NCI-H2081 (cell line): ENCODE measurements around the gene MKI67.
A peak's percentile ranks its signal among the peaks of the same experiment; 100 is the strongest.
"Not testable (repeated sequence)": the region's sequence is repeated elsewhere in the genome, so short reads cannot be mapped to it uniquely, and the experiment has no call there.

ENCODE experiments used
- DNase-seq, 2 experiments: peaks; one replicate each; lab custom pipeline; 2025; lab: John Stamatoyannopoulos, UW

Gene MKI67, protein sequence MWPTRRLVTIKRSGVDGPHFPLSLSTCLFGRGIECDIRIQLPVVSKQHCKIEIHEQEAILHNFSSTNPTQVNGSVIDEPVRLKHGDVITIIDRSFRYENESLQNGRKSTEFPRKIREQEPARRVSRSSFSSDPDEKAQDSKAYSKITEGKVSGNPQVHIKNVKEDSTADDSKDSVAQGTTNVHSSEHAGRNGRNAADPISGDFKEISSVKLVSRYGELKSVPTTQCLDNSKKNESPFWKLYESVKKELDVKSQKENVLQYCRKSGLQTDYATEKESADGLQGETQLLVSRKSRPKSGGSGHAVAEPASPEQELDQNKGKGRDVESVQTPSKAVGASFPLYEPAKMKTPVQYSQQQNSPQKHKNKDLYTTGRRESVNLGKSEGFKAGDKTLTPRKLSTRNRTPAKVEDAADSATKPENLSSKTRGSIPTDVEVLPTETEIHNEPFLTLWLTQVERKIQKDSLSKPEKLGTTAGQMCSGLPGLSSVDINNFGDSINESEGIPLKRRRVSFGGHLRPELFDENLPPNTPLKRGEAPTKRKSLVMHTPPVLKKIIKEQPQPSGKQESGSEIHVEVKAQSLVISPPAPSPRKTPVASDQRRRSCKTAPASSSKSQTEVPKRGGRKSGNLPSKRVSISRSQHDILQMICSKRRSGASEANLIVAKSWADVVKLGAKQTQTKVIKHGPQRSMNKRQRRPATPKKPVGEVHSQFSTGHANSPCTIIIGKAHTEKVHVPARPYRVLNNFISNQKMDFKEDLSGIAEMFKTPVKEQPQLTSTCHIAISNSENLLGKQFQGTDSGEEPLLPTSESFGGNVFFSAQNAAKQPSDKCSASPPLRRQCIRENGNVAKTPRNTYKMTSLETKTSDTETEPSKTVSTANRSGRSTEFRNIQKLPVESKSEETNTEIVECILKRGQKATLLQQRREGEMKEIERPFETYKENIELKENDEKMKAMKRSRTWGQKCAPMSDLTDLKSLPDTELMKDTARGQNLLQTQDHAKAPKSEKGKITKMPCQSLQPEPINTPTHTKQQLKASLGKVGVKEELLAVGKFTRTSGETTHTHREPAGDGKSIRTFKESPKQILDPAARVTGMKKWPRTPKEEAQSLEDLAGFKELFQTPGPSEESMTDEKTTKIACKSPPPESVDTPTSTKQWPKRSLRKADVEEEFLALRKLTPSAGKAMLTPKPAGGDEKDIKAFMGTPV (N-terminal part only)

GRCh38 chr10:128125944-128126764, at the start of gene MKI67:
TSS of gene MKI67 (minus strand) at chr10:128126423. CDS start at chr10:128125667, 756 bp downstream.
- peak; percentile 84 to 87 for DNase-seq

GRCh38 chr10:128174581-128175559, 48.6 kb upstream of the MKI67 start:
- no peak for DNase-seq

DNA sequence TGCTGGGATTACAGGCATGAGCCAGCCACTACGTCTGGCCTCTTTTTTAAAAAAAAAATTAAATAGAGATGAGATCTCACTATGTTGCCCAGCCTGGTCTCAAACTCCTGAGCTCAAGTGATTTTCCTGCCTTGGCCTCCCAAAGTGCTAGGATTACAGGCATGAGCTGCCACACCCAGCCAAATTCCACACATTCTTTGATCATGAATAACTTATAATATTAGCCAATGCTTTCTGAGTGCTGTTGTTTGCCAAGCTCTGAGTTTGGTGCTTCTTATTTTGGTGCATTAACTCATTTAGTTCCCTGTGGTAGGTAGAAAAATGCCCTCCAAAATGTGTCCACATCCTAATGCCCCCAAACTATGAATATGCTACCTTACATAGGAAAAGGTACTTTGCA, 47.2 kb upstream of the MKI67 start:
- no peak for DNase-seq

DNA sequence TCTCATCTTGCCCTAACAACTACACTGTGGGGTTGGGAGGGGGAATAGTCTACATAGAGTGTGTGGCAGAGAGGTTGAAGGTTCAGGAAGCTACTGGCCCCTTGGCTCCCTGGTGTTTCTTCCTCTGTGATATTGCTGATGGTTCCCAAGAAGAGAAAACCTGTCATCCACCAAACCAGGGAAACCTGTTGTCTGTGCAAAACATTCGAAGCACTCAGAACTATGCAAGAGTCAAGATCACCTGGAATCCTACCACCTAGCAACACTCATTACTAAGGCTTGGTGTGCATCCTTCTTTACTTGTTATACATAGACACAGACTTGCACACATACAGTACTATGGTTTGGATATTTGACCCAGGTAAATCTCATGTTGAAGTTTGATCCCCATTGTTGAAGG, 46.5 kb upstream of the MKI67 start:
- DNase-seq = no peak

DNA sequence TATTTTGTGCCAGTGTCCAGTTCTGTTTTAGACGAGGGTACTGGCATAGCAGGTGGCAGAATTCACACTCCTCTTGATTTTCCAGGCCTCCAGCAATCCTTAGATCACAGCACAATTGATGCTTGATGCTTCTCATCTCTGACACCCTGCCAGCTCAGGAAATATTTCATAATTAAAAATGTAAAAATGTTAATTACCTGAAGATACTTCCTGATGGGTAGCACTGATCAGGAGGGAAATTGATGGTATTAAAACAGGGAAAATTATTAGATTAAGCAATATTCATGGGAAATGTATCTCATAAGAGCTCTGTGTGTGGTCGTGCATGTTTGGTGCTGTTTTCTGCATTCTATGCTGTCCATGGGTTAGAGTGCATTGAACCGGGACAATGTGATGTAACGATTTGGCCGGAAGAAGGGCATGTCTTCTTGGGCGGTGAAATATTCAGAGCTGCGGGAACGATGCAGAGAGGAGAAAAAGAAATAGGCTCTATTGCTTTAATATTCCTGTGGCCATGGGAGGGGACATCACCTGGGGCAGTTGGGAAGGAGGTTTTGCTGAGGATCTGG, 43.7 kb upstream of the MKI67 start:
- DNase-seq = no peak

GRCh38 chr10:128167926-128168520, 41.8 kb upstream of the MKI67 start:
- no peak for DNase-seq

DNA sequence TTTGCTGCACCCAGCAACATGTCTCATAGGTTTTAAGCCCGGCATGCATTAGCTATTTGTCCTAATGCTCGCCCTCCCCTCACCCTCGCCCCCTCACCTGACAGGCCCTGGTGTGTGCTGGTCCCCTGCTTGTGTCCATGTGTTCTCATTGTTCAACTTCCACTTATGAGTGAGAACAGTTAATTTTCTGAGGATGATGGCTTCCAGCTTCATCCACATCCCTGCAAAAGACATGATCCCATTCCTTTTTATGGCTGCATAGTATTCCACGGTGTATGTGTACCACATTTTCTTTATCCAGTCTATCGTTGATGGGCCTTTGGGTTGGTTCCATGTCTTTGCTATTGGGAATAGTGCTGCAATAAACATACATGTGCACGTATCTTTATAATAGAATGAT, 40.9 kb upstream of the MKI67 start:
- not testable (repeated sequence) for DNase-seq

- DNase-seq = no peak
Measured at GRCh38 chr10:128166151-128166550, 39.9 kb upstream of the MKI67 start.

DNA sequence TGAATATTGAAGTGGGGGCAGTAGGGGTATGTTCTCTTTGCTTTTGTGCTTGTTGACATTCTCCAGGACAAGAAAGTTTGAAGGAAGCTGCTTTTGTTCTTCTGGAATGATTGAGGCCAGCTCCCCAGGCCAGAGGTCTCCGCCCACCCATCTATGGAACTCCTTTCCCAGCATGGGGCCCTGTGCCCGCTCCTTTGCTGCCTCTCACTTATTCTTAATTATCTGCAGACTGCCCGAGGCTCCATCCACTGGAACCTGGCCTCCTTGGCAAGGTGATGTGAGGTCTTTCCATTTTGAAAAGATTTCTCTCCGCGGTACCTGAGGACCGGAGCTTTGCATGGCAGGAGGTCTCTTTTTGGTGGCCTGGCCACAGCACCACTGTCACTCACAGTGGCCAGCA, 39.3 kb upstream of the MKI67 start:
- DNase-seq = no peak

GRCh38 chr10:128163701-128164100, 37.5 kb upstream of the MKI67 start:
- DNase-seq = no peak

GRCh38 chr10:128161031-128161430, 34.8 kb upstream of the MKI67 start:
- DNase-seq = no peak

DNA sequence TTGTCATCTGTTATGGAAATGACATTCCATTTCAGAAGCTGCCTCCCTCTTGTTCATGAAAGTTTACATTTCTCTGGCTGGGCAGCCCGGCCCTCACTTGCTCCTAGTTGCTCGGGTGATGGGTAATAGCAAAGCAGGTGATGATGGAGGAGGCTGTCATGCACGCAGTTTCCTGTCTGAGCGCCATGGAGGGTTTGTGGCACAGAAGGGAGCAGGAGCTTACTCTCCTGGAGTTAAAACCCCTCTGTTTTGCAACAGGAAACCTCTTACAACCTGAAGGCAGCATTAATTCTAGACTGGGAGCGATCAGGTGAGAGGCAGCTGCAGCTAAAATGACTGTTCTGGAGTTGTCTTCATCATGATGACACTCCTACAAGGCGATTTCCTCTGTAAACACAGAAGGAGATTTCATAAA, 34.1 kb upstream of the MKI67 start:
- peak in 1 of 2 experiments; percentile 49 for DNase-seq

DNA sequence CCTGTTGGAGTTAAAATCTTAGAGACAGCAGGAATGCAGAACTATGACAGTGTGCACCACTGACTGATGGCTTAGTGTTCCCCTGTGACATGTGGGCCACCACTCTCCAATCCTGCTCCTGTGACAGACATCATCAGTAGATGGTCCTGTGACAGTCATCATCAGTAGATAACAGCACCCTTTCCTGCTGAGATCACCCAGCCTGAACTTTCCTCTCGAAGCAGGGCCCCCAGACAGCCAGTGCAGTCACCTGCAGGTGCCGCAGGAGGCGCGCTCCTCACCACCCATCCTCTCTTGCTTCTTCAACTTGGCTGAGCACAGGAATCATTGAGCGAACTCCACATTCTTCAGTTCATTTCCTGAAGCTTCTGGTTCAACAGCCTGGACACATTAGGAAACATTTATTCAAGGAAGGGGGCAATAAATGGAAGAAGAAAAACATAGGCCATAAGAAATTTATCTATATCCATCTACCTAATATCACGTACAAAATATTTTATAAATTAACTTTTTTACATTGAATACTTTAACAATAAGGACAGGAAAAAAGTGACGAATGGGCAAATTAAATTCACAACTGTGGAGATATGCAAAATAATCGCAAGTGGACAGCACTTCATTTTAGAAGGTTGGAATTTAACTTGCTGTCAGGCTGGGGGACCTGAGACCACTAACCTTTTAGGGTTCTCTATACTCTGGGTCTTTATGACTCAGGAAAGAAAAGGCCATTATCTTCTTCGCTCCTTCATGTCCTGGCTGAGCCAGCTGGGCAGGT, 32.0 kb upstream of the MKI67 start:
- no peak for DNase-seq

GRCh38 chr10:128156999-128157755, 31.0 kb upstream of the MKI67 start:
- no peak for DNase-seq

DNA sequence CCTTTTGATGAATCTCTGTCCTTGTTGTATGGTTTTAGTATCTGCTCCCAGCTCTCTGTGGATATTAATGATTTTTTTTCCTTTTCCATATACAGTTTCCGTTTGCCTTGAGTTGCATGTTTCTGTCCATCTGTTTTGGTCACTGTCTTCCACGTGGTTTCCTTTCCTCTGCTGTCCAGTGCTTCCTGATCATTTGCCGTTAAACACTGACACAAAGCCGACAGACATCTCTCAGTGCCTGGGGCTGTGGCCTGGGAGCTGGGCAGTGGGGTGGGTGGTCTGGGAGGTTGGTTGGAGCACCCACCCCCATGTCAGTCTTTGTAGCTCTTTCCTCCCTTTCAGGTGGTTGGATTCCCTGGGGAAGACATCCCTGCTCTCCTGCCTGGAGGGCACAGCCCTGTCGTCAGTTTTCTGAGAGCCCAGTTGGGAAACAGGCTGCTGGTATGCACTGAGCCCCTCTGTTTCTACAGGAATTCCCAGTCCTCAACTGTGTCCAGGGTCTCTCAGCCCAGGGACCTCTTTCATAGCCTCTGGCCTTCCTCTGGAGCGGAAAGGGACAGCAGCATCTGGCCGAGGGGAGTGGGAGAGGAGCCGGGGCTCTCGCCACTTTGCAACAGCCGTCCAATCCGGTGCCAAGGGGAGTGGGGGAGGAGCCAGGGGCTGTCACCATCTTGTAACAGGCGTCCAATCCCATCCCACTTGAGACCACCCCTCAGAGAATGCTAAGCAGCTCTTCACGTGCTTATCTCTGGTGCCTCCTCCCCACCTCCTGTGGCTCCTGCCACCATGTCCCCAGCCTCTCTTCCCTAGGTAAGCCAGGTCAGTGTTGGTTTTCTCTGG, 26.7 kb upstream of the MKI67 start:
- DNase-seq = no peak

- no peak for DNase-seq
Measured at GRCh38 chr10:128151031-128151430, 24.8 kb upstream of the MKI67 start.

GRCh38 chr10:128150561-128150960, 24.3 kb upstream of the MKI67 start:
- no peak for DNase-seq
